Neural cell (in vitro differentiated cells): ENCODE measurements around the gene SNRK. TPM values are rescaled to one million over a fixed set of nuclear protein-coding genes. Genes with fewer than 3 reads are reported as not detected.

Experiments
- H2AFZ ChIP-seq: fragments of 200-600, 300-800 bp; sonication (generic), shearing (Covaris generic); 2 replicates; pipeline ENCODE4 v1.6.0; 2014; ENCODE audit warnings: low read depth, mild to moderate bottlenecking, antibody characterized with exemption, low read length, moderate library complexity
- H3F3A ChIP-seq: fragments of 200-600 bp; shearing (Covaris generic); 2 replicates; pipeline ENCODE4 v1.6.1; 2016; ENCODE audit warnings: mild to moderate bottlenecking, moderate library complexity, mixed read lengths, antibody characterized with exemption, low read length; ENCODE audit not compliant: insufficient read depth, poor library complexity, severe bottlenecking
- H3K27ac ChIP-seq: fragments of 200-600, 300-800 bp; sonication (generic), shearing (Covaris generic); 2 replicates; pipeline ENCODE4 v1.5.1; 2014; ENCODE audit warnings: mild to moderate bottlenecking, low read length, moderate library complexity
- H3K27me3 ChIP-seq: fragments of 300-800, 200-600 bp; sonication (generic), shearing (Covaris generic); 2 replicates; pipeline ENCODE4 v1.6.0; 2014; ENCODE audit warnings: mild to moderate bottlenecking, low read depth, low read length, moderate library complexity; ENCODE audit not compliant: insufficient read depth
- H3K36me3 ChIP-seq: fragments of 300-800, 200-600 bp; sonication (generic), shearing (Covaris generic); 2 replicates; pipeline ENCODE4 v1.5.1; 2014; ENCODE audit warnings: mild to moderate bottlenecking, antibody characterized with exemption, low read length, moderate library complexity; ENCODE audit not compliant: insufficient read depth
- H3K4me2 ChIP-seq: fragments of 300-800, 200-600 bp; sonication (generic), shearing (Covaris generic); 2 replicates; pipeline ENCODE4 v1.6.0; 2014; ENCODE audit warnings: mild to moderate bottlenecking, low read length
- H3K4me3 ChIP-seq: fragments of 300-800, 200-600 bp; sonication (generic), shearing (Covaris generic); 2 replicates; pipeline ENCODE4 v1.5.1; 2014; ENCODE audit warnings: mild to moderate bottlenecking, low read length, moderate library complexity
- H3K79me2 ChIP-seq: fragments of 200-600 bp; shearing (Covaris generic); replicated peaks from 2 replicates; pipeline ENCODE4 v1.6.0; 2014; ENCODE audit warnings: mild to moderate bottlenecking, low read length, moderate library complexity; ENCODE audit not compliant: insufficient read depth
- H3K9ac ChIP-seq: fragments of 300-800, 200-600 bp; sonication (generic), shearing (Covaris generic); 2 replicates; pipeline ENCODE4 v1.6.1; 2016; ENCODE audit warnings: mild to moderate bottlenecking, low read length, mixed read lengths
- H3K9me2 ChIP-seq: fragments of 200-600 bp; shearing (Covaris generic); 2 replicates; pipeline ENCODE4 v1.6.1; 2016; ENCODE audit warnings: mild to moderate bottlenecking, low read length, mixed read lengths; ENCODE audit not compliant: insufficient read depth
- H3K9me3 ChIP-seq: fragments of 200-600, 300-800 bp; sonication (generic), shearing (Covaris generic); 2 replicates; pipeline ENCODE4 v1.6.1; 2016; ENCODE audit warnings: mild to moderate bottlenecking, mixed run types, low read length, moderate library complexity, mixed read lengths
- H4K20me1 ChIP-seq: fragments of 200-600 bp; shearing (Covaris generic); 2 replicates; pipeline ENCODE4 v1.6.1; 2016; ENCODE audit warnings: mild to moderate bottlenecking, mixed run types; ENCODE audit not compliant: insufficient read depth
- CTCF ChIP-seq: fragments of 450-650 bp; IDR thresholded peaks from 2 replicates; pipeline ENCODE4 v1.5.1; 2014; ENCODE audit warnings: antibody characterized with exemption, mild to moderate bottlenecking, moderate library complexity; ENCODE audit not compliant: poor library complexity, severe bottlenecking
- EP300 ChIP-seq: fragments of 450-650 bp; conservative IDR thresholded peaks from 2 replicates; pipeline ENCODE4 v1.6.1; 2014; ENCODE audit warnings: antibody characterized with exemption, mild to moderate bottlenecking, moderate library complexity; ENCODE audit not compliant: poor library complexity, severe bottlenecking
- EZH2 ChIP-seq: fragments of 200-600, 300-800 bp; shearing (Covaris generic), sonication (generic); IDR thresholded peaks from 2 replicates; pipeline ENCODE4 v1.6.1; 2014; ENCODE audit warnings: antibody characterized with exemption, low read length, borderline replicate concordance, mild to moderate bottlenecking; ENCODE audit not compliant: insufficient read depth, poor library complexity, severe bottlenecking
- MXI1 ChIP-seq: fragments of 450-650 bp; conservative IDR thresholded peaks from 2 replicates; pipeline ENCODE4 v1.6.1; 2014; ENCODE audit warnings: antibody characterized with exemption, mild to moderate bottlenecking; ENCODE audit not compliant: poor library complexity, severe bottlenecking
- POLR2AphosphoS5 ChIP-seq: IDR thresholded peaks from 2 replicates; pipeline ENCODE4 v1.6.1; 2012
- REST ChIP-seq: IDR thresholded peaks from 2 replicates; pipeline ENCODE4 v1.6.1; 2012; ENCODE audit warnings: borderline replicate concordance
- SMC3 ChIP-seq: fragments of 450-650 bp; conservative IDR thresholded peaks from 2 replicates; pipeline ENCODE4 v1.6.1; 2014; ENCODE audit warnings: antibody characterized with exemption, mild to moderate bottlenecking, moderate library complexity; ENCODE audit not compliant: poor library complexity
- TAF1 ChIP-seq: IDR thresholded peaks from 2 replicates; pipeline ENCODE4 v1.6.1; 2012; ENCODE audit warnings: low read depth
- polyA plus RNA-seq: library from polyadenylated mRNA; depleted of rRNA; stranded (reverse); fragments of >200 nt; gene quantifications from 2 replicates; pipeline ENCODE4 v1.2.3, GENCODE V29; 2014

Gene SNRK
- polyA plus RNA-seq, 1 donor from 2014 or later = 27.3 TPM

GRCh38 chr3:43323541-43323940 lies 37.2 kb downstream of the SNRK start:
- no peak for TF ChIP-seq SMC3
- TF ChIP-seq TAF1 = no peak
- no peak for TF ChIP-seq REST
- no peaks in the 10 kb centered on the region for H3K79me2 ChIP-seq
- no peak overlapping the region for H3K27ac ChIP-seq
- H3F3A ChIP-seq = no peaks in the 10 kb centered on the region
- no peak overlapping the region for H3K9ac ChIP-seq
- no peaks in the 10 kb centered on the region for H3K9me2 ChIP-seq
- no peaks in the 10 kb centered on the region for H3K27me3 ChIP-seq
- no peaks in the 10 kb centered on the region for H3K9me3 ChIP-seq
- no peaks in the 10 kb centered on the region for H4K20me1 ChIP-seq
- no peak overlapping the region for H3K4me2 ChIP-seq
- no peak overlapping the region for H3K4me3 ChIP-seq
- no peaks in the 10 kb centered on the region for H3K36me3 ChIP-seq
- no peak overlapping the region for H2AFZ ChIP-seq

GRCh38 chr3:43326891-43327581 lies 40.7 kb downstream of the SNRK start:
- Histone ChIP-seq H3K9me3 (no peaks in the 10 kb centered on the region), H3K9me2 (no peaks in the 10 kb centered on the region), H3K27ac (no peak overlapping the region), H3K27me3 (no peaks in the 10 kb centered on the region), H3K36me3 (no peaks in the 10 kb centered on the region), H4K20me1 (no peaks in the 10 kb centered on the region), H3F3A (no peaks in the 10 kb centered on the region), H3K79me2 (no peaks in the 10 kb centered on the region), H3K4me3 (no peak overlapping the region), H3K9ac (no peak overlapping the region), H2AFZ (no peak overlapping the region), H3K4me2 (no peak overlapping the region)
- no peak for TF ChIP-seq MXI1
- TF ChIP-seq EP300 = no peak
- TF ChIP-seq SMC3 = no peak
- TF ChIP-seq TAF1 = no peak
- TF ChIP-seq REST = no peak
- no peak for TF ChIP-seq POLR2AphosphoS5
- TF ChIP-seq CTCF = no peak
- no peak for TF ChIP-seq EZH2
